GM12878 (cell line): ENCODE data around the gene USP11. TPM values are rescaled to one million over a fixed set of nuclear protein-coding genes. Genes with fewer than 3 reads are reported as not detected.

ENCODE experiments used
- BACH1 ChIP-seq: fragments of 450-650 bp; IDR thresholded peaks from 2 replicates; pipeline ENCODE4 v1.6.1; 2017; ENCODE audit warnings: mild to moderate bottlenecking, borderline replicate concordance
- BMI1 ChIP-seq: fragments of 450-650 bp; IDR thresholded peaks from 2 replicates; pipeline ENCODE4 v1.6.1; 2016; ENCODE audit warnings: mild to moderate bottlenecking, moderate library complexity, borderline replicate concordance
- CEBPB ChIP-seq, 2 experiments: fragments of 150-350 bp in 1 of 2; IDR thresholded peaks; 2 replicates each; pipeline ENCODE4 v1.6.1; 2012 to 2014; ENCODE audit warnings: low read depth in 2 of 2, low read length in 2 of 2, borderline replicate concordance in 1 of 2, inconsistent platforms in 1 of 2
- EED ChIP-seq: sonication (generic); IDR thresholded peaks from 2 replicates; pipeline ENCODE4 v1.6.1; 2016; ENCODE audit warnings: antibody characterized with exemption, low read depth
- FOXM1 ChIP-seq: IDR thresholded peaks from 2 replicates; pipeline ENCODE4 v1.6.1; 2012; ENCODE audit warnings: low read depth, mild to moderate bottlenecking, inconsistent platforms, low read length, moderate library complexity
- HDAC2 ChIP-seq: fragments of 200-600 bp; sonication (generic); IDR thresholded peaks from 2 replicates; pipeline ENCODE4 v1.6.1; 2017
- IKZF1 ChIP-seq: fragments of 450-650 bp; conservative IDR thresholded peaks from 2 replicates; pipeline ENCODE4 v1.6.1; 2017; ENCODE audit warnings: antibody characterized with exemption, mild to moderate bottlenecking
- IRF4 ChIP-seq: IDR thresholded peaks from 2 replicates; pipeline ENCODE4 v1.6.1; 2011; ENCODE audit warnings: low read depth, low read length
- POU2F2 ChIP-seq: IDR thresholded peaks from 3 replicates; pipeline ENCODE4 v1.6.1; 2011; ENCODE audit warnings: low read depth, mild to moderate bottlenecking, low read length, borderline replicate concordance
- RBBP5 ChIP-seq: fragments of 200-600 bp; sonication (generic); conservative IDR thresholded peaks from 2 replicates; pipeline ENCODE4 v1.6.1; 2016
- RCOR1 ChIP-seq: conservative IDR thresholded peaks from 2 replicates; pipeline ENCODE4 v1.6.1; 2012; ENCODE audit warnings: low read depth, low read length, improper control_type of control experiment
- SMAD1 ChIP-seq: fragments of 450-650 bp; IDR thresholded peaks from 2 replicates; pipeline ENCODE4 v1.6.1; 2018; ENCODE audit warnings: mild to moderate bottlenecking, low read depth; ENCODE audit not compliant: partially characterized antibody
- SMAD5 ChIP-seq: IDR thresholded peaks from 2 replicates; pipeline ENCODE4 v1.6.1; 2016; ENCODE audit warnings: antibody characterized with exemption, low read depth
- SMC3 ChIP-seq: IDR thresholded peaks from 2 replicates; pipeline ENCODE4 v1.6.1; 2011; ENCODE audit warnings: low read length, improper control_type of control experiment, borderline replicate concordance
- SREBF2 ChIP-seq: IDR thresholded peaks from 2 replicates; pipeline ENCODE4 v1.6.1; 2012; ENCODE audit warnings: mild to moderate bottlenecking, low read length
- polyA plus RNA-seq, 11 experiments: library from polyadenylated mRNA; depleted of rRNA in 4 of 11; unstranded in 6 of 11; stranded (reverse) in 5 of 11; fragments of >200 nt; fragmentation: Nextera tagmentation in 4 of 11; fragmentation: Illumina TruSeq in 1 of 11; extraction: Ambion mirVana in 4 of 11; extraction: Trizol in 1 of 11; gene quantifications; 1 replicate in 1 of 11; 2 replicates in 10 of 11; pipeline versions ENCODE4 v1.2.1 to v1.2.3, GENCODE V29; 2011 to 2016; ENCODE audit warnings: inconsistent platforms in 2 of 11, missing spikeins in 2 of 11, low read depth in 1 of 11
- total RNA-seq, 4 experiments: library from RNA; depleted of rRNA in 3 of 4; stranded (reverse); fragments of >200 nt in 3 of 4; fragmentation: Illumina TruSeq in 1 of 4; extraction: Trizol in 1 of 4; gene quantifications; 2 replicates each; pipeline versions ENCODE4 v1.2.1 to v1.2.3, GENCODE V29; 2013 to 2021
- TF ChIP-seq, protein P1 (sequence below): fragments of 450-650 bp; formaldehyde crosslinking; IDR thresholded peaks from 2 replicates; pipeline ENCODE4 v1.4.0; 2022; ENCODE audit warnings: mild to moderate bottlenecking, moderate library complexity
- TF ChIP-seq, protein P2 (sequence below): IDR thresholded peaks from 2 replicates; pipeline ENCODE4 v1.6.1; 2012; ENCODE audit warnings: improper control_type of control experiment, low read depth, low read length; ENCODE audit not compliant: insufficient replicate concordance
- TF ChIP-seq, protein P3 (sequence below): fragments of 450-650 bp; IDR thresholded peaks from 2 replicates; pipeline ENCODE4 v1.6.1; 2016; ENCODE audit warnings: mild to moderate bottlenecking
- TF ChIP-seq, protein P4 (sequence below): IDR thresholded peaks from 2 replicates; pipeline ENCODE4 v1.6.1; 2011; ENCODE audit warnings: low read depth, mild to moderate bottlenecking, low read length, moderate library complexity, borderline replicate concordance; ENCODE audit errors: extremely low read depth

Gene USP11
- total and polyA plus RNA-seq, 10 of the 15 experiments (the other 5 are each of a cell fraction or from before 2014, with no cell fraction given), result 3.3 to 44.0 (median 20.9) TPM

DNA sequence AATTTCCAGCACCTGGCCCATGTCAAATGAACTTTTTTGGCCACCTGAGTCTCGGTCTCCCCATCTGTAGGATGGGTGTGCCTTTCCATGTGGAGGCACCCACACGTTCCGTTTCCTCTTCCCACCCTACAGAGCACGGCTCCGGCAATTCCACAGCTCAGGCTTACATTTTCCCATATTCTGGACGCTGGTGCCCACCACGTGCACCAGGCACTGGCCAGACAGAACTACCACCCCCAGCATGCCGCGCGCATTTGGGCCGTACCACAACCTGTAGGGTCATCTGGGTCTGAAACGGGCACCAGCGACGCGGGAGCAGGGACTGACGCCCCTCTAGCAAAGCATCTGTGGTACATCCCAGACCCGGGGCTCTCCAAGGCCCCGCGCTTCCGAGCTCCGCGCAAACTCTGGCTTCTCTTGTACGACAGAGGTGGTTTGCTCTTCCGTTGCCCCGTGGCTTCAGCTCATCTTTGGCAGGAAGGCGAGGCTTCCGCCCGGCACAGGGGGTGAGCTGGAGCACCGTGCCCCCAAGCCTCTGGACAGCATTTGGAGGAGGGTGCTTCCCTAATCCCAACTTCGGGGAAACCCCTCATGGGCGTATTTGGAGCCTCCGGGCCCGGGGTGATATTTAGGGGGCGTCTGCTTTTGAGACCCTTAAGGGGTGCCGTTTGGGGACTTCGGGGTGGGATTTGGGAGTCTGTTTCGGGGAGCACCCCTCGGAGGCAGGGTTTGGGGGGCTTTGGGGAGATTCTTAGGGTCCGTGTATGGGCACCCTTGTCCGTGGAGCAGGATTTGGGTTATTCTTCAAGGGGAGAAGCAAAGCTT lies 42.2 kb upstream of the USP11 start (continued):
- peak; percentile 77 for TF ChIP-seq POU2F2
- TF ChIP-seq BMI1, result no peak
- no peak for TF ChIP-seq HDAC2
- no peak; the same call in 1 of the 2 replicates for TF ChIP-seq BACH1
- no peak for TF ChIP-seq IRF4
- TF ChIP-seq CEBPB (IDR thresholded peaks at IDR 0.05; ENCODE audit: borderline replicate concordance in 1 of 2, low read depth in 2 of 2, low read length in 2 of 2), result no peak
- TF ChIP-seq, protein P1, sequence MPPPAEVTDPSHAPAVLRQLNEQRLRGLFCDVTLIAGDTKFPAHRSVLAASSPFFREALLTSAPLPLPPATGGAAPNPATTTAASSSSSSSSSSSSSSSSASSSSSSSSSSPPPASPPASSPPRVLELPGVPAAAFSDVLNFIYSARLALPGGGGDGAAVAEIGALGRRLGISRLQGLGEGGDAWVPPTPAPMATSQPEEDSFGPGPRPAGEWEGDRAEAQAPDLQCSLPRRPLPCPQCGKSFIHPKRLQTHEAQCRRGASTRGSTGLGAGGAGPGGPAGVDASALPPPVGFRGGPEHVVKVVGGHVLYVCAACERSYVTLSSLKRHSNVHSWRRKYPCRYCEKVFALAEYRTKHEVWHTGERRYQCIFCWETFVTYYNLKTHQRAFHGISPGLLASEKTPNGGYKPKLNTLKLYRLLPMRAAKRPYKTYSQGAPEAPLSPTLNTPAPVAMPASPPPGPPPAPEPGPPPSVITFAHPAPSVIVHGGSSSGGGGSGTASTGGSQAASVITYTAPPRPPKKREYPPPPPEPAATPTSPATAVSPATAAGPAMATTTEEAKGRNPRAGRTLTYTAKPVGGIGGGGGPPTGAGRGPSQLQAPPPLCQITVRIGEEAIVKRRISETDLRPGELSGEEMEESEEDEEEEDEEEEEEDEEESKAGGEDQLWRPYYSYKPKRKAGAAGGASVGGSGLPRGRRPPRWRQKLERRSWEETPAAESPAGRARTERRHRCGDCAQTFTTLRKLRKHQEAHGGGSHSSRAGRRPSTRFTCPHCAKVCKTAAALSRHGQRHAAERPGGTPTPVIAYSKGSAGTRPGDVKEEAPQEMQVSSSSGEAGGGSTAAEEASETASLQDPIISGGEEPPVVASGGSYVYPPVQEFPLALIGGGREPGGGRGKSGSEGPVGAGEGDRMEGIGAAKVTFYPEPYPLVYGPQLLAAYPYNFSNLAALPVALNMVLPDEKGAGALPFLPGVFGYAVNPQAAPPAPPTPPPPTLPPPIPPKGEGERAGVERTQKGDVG, result no peak
- TF ChIP-seq IKZF1, result peak; percentile 89
- no peak for TF ChIP-seq RBBP5
- no peak for TF ChIP-seq SMAD1
- no peak for TF ChIP-seq FOXM1
- TF ChIP-seq SMAD5, result peak; percentile 63; the same call in 1 of the 2 replicates
- no peak for TF ChIP-seq SREBF2
- no peak for TF ChIP-seq RCOR1
- TF ChIP-seq, protein P2, sequence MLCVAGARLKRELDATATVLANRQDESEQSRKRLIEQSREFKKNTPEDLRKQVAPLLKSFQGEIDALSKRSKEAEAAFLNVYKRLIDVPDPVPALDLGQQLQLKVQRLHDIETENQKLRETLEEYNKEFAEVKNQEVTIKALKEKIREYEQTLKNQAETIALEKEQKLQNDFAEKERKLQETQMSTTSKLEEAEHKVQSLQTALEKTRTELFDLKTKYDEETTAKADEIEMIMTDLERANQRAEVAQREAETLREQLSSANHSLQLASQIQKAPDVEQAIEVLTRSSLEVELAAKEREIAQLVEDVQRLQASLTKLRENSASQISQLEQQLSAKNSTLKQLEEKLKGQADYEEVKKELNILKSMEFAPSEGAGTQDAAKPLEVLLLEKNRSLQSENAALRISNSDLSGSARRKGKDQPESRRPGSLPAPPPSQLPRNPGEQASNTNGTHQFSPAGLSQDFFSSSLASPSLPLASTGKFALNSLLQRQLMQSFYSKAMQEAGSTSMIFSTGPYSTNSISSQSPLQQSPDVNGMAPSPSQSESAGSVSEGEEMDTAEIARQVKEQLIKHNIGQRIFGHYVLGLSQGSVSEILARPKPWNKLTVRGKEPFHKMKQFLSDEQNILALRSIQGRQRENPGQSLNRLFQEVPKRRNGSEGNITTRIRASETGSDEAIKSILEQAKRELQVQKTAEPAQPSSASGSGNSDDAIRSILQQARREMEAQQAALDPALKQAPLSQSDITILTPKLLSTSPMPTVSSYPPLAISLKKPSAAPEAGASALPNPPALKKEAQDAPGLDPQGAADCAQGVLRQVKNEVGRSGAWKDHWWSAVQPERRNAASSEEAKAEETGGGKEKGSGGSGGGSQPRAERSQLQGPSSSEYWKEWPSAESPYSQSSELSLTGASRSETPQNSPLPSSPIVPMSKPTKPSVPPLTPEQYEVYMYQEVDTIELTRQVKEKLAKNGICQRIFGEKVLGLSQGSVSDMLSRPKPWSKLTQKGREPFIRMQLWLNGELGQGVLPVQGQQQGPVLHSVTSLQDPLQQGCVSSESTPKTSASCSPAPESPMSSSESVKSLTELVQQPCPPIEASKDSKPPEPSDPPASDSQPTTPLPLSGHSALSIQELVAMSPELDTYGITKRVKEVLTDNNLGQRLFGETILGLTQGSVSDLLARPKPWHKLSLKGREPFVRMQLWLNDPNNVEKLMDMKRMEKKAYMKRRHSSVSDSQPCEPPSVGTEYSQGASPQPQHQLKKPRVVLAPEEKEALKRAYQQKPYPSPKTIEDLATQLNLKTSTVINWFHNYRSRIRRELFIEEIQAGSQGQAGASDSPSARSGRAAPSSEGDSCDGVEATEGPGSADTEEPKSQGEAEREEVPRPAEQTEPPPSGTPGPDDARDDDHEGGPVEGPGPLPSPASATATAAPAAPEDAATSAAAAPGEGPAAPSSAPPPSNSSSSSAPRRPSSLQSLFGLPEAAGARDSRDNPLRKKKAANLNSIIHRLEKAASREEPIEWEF, result no peak
- no peak for TF ChIP-seq EED
- TF ChIP-seq, protein P3, sequence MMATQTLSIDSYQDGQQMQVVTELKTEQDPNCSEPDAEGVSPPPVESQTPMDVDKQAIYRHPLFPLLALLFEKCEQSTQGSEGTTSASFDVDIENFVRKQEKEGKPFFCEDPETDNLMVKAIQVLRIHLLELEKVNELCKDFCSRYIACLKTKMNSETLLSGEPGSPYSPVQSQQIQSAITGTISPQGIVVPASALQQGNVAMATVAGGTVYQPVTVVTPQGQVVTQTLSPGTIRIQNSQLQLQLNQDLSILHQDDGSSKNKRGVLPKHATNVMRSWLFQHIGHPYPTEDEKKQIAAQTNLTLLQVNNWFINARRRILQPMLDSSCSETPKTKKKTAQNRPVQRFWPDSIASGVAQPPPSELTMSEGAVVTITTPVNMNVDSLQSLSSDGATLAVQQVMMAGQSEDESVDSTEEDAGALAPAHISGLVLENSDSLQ, result no peak
- TF ChIP-seq, protein P4, sequence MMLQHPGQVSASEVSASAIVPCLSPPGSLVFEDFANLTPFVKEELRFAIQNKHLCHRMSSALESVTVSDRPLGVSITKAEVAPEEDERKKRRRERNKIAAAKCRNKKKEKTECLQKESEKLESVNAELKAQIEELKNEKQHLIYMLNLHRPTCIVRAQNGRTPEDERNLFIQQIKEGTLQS, result no peak
- no peak for TF ChIP-seq SMC3
